PC-9 (cell line): ENCODE measurements around the gene KLHDC8B. TPM values are rescaled to one million over a fixed set of nuclear protein-coding genes. Genes with fewer than 3 reads are reported as not detected.

Experiments used
- BruUV-seq: library from RNA; stranded (reverse); fragments of 400-500 nt; replicated peaks from 2 replicates; lab custom pipeline; 2021; lab: Mats Ljungman, UMichigan
- CTCF ChIA-PET: fragments of 300-600 bp; sonication (Branson Sonifier 250); formaldehyde crosslinking; loops from one replicate; lab custom pipeline; 2022; ENCODE audit warnings: antibody characterized with exemption; lab: Charles Lee
- POLR2A ChIA-PET: fragments of 300-600 bp; sonication (Branson Sonifier 250); formaldehyde crosslinking; loops from one replicate; lab custom pipeline; 2022; ENCODE audit warnings: antibody characterized with exemption; ENCODE audit not compliant: unreplicated experiment; lab: Charles Lee
- DNase-seq, 2 experiments: peaks; one replicate each; pipeline versions ENCODE4 v3.0.0 to v3.0.0-alpha.2; 2015 to 2022; ENCODE audit warnings: mixed read lengths in 1 of 2
- H2AFZ ChIP-seq: fragments of 200-600 bp; sonication (generic); 2 replicates; pipeline ENCODE4 v1.8.1; 2017; ENCODE audit warnings: antibody characterized with exemption
- H3F3A ChIP-seq: fragments of 200-600 bp; sonication (generic); 2 replicates; pipeline ENCODE4 v1.8.1; 2017; ENCODE audit warnings: antibody characterized with exemption, mild to moderate bottlenecking, low read depth; ENCODE audit not compliant: insufficient read depth
- H3K27ac ChIP-seq: fragments of 200-600 bp; sonication (generic); 2 replicates; pipeline ENCODE4 v1.6.1; 2016; ENCODE audit warnings: mixed run types
- H3K27me3 ChIP-seq: fragments of 200-600 bp; sonication (generic); 2 replicates; pipeline ENCODE4 v1.6.1; 2016; ENCODE audit warnings: low read depth, mixed run types; ENCODE audit not compliant: insufficient read depth
- H3K36me3 ChIP-seq: fragments of 200-600 bp; sonication (generic); 2 replicates; pipeline ENCODE4 v1.6.1; 2016; ENCODE audit warnings: low read depth, mixed run types
- H3K4me1 ChIP-seq: fragments of 200-600 bp; sonication (generic); replicated peaks from 2 replicates; pipeline ENCODE4 v1.6.1; 2016; ENCODE audit warnings: mixed run types; ENCODE audit not compliant: insufficient read depth
- H3K4me2 ChIP-seq: fragments of 200-600 bp; sonication (generic); 2 replicates; pipeline ENCODE4 v1.6.1; 2017; ENCODE audit warnings: mixed run types
- H3K4me3 ChIP-seq: fragments of 200-600 bp; sonication (generic); 2 replicates; pipeline ENCODE4 v1.6.1; 2016; ENCODE audit warnings: mixed run types
- H3K79me2 ChIP-seq: fragments of 200-600 bp; sonication (generic); 2 replicates; pipeline ENCODE4 v1.6.1; 2017; ENCODE audit warnings: low read depth, mixed run types
- H3K9me2 ChIP-seq: fragments of 200-600 bp; sonication (generic); 2 replicates; pipeline ENCODE4 v1.8.1; 2017; ENCODE audit warnings: mild to moderate bottlenecking; ENCODE audit not compliant: insufficient read depth
- H3K9me3 ChIP-seq: fragments of 200-600 bp; sonication (generic); 2 replicates; pipeline ENCODE4 v1.8.1; 2016; ENCODE audit warnings: low read depth; ENCODE audit not compliant: insufficient read depth
- H4K20me1 ChIP-seq: fragments of 200-600 bp; sonication (generic); 2 replicates; pipeline ENCODE4 v1.8.1; 2017; ENCODE audit not compliant: insufficient read depth
- EZH2 ChIP-seq: fragments of 200-600 bp; sonication (generic); IDR thresholded peaks from 2 replicates; pipeline ENCODE4 v1.8.0; 2017; ENCODE audit warnings: antibody characterized with exemption, low read depth
- intact Hi-C: fragments of 100-400 bp; cut with micrococcal nuclease; formaldehyde crosslinking; loops from one replicate; pipeline ENCODE4 v1.10.0; 2022; ENCODE audit not compliant: unreplicated experiment
- total RNA-seq: library from RNA; stranded (reverse); gene quantifications from 2 replicates; pipeline ENCODE4 v1.2.3, GENCODE V29; 2021
- TF ChIP-seq, protein P1 (sequence below): fragments of 200-600 bp; sonication (generic); conservative IDR thresholded peaks from 2 replicates; pipeline ENCODE4 v1.6.1; 2017; ENCODE audit warnings: mixed run types, antibody characterized with exemption, mild to moderate bottlenecking, moderate library complexity

Gene KLHDC8B
- total RNA-seq, 1 experiment from 2014 or later: 15.3 TPM

- no TSS peak for BruUV-seq
- H3K4me3 ChIP-seq: no peak overlapping the region
- H3K9me2 ChIP-seq: no peaks in the 10 kb centered on the region
- no peaks in the 10 kb centered on the region for H4K20me1 ChIP-seq
- POLR2A ChIA-PET: no interaction called here
- H3K27me3 ChIP-seq: no peaks in the 10 kb centered on the region
- no peak overlapping the region for H2AFZ ChIP-seq
- H3K36me3 ChIP-seq: no peaks in the 10 kb centered on the region
- CTCF ChIA-PET: no interaction called here
- H3K9me3 ChIP-seq: no peaks in the 10 kb centered on the region
- no peak for DNase-seq
- no peak for TF ChIP-seq EZH2
- TF ChIP-seq, protein P1, sequence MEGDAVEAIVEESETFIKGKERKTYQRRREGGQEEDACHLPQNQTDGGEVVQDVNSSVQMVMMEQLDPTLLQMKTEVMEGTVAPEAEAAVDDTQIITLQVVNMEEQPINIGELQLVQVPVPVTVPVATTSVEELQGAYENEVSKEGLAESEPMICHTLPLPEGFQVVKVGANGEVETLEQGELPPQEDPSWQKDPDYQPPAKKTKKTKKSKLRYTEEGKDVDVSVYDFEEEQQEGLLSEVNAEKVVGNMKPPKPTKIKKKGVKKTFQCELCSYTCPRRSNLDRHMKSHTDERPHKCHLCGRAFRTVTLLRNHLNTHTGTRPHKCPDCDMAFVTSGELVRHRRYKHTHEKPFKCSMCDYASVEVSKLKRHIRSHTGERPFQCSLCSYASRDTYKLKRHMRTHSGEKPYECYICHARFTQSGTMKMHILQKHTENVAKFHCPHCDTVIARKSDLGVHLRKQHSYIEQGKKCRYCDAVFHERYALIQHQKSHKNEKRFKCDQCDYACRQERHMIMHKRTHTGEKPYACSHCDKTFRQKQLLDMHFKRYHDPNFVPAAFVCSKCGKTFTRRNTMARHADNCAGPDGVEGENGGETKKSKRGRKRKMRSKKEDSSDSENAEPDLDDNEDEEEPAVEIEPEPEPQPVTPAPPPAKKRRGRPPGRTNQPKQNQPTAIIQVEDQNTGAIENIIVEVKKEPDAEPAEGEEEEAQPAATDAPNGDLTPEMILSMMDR: no peak
- intact Hi-C loops: no loop called here
- no peaks in the 10 kb centered on the region for H3K79me2 ChIP-seq
- H3K4me2 ChIP-seq: no peak overlapping the region
- no peak overlapping the region for H3K27ac ChIP-seq
- H3K4me1 ChIP-seq: no peaks in the 10 kb centered on the region
- H3F3A ChIP-seq: no peaks in the 10 kb centered on the region
Observed at GRCh38 chr3:49198611-49199230, 27.3 kb downstream of the KLHDC8B start.

- H2AFZ ChIP-seq: no peak overlapping the region
- no TSS peak for BruUV-seq
- CTCF ChIA-PET: no interaction called here
Observed at GRCh38 chr3:49199239-49199899, 28.0 kb downstream of the KLHDC8B start.

GRCh38 chr3:49199900-49200281 lies 28.5 kb downstream of the KLHDC8B start:
- Histone ChIP-seq H3F3A (no peaks in the 10 kb centered on the region), H3K79me2 (no peaks in the 10 kb centered on the region), H4K20me1 (no peaks in the 10 kb centered on the region), H3K36me3 (no peaks in the 10 kb centered on the region), H3K4me1 (no peaks in the 10 kb centered on the region), H3K27ac (no peak overlapping the region), H3K9me2 (no peaks in the 10 kb centered on the region), H2AFZ (no peak overlapping the region), H3K9me3 (no peaks in the 10 kb centered on the region), H3K4me3 (no peak overlapping the region), H3K27me3 (no peaks in the 10 kb centered on the region), H3K4me2 (no peak overlapping the region)
- DNase-seq: no peak
- ChIA-PET POLR2A (no interaction called here), CTCF (no interaction called here)
- intact Hi-C loops: no loop called here
- TF ChIP-seq, protein P1: no peak
- no peak for TF ChIP-seq EZH2
- no TSS peak for BruUV-seq

More at GRCh38 chr3:49199239-49199899, 28.0 kb downstream of the KLHDC8B start:
- TF ChIP-seq, protein P1: no peak
- TF ChIP-seq EZH2: no peak
- H3F3A ChIP-seq: no peaks in the 10 kb centered on the region
- no peaks in the 10 kb centered on the region for H3K27me3 ChIP-seq
- intact Hi-C loops: no loop called here
- H3K4me3 ChIP-seq: no peak overlapping the region
- no peak overlapping the region for H3K27ac ChIP-seq
- H3K4me1 ChIP-seq: no peaks in the 10 kb centered on the region
- no peaks in the 10 kb centered on the region for H3K9me2 ChIP-seq
- H4K20me1 ChIP-seq: no peaks in the 10 kb centered on the region
- H3K36me3 ChIP-seq: no peaks in the 10 kb centered on the region
- H3K4me2 ChIP-seq: no peak overlapping the region
- POLR2A ChIA-PET: no interaction called here
- H3K79me2 ChIP-seq: no peaks in the 10 kb centered on the region
- H3K9me3 ChIP-seq: no peaks in the 10 kb centered on the region
- DNase-seq: peak in 1 of 2 experiments; percentile 4
